ENCODE results near the gene MASP2.
"Not testable (repeated sequence)": the region's sequence is repeated elsewhere in the genome, so short reads cannot be mapped to it uniquely, and the experiment has no call there.

MASP2 gene

GRCh38 chr1:11039351-11040104 lies 7.5 kb downstream of the MASP2 start:
- in situ Hi-C loops (cut with MboI; ENCODE audit: low sequenced_read_pairs): loop anchor here (10.0 kb wide), 1 partner anchor 595 kb away; no protein-coding TSS in a partner anchor

- in situ Hi-C loops (cut with MboI; ENCODE audit: low sequenced_read_pairs): loop anchor here (10.0 kb wide), 1 partner anchor 597 kb away; no protein-coding TSS in a partner anchor
Measured at GRCh38 chr1:11037740-11038182, 9.3 kb downstream of the MASP2 start.

DNA sequence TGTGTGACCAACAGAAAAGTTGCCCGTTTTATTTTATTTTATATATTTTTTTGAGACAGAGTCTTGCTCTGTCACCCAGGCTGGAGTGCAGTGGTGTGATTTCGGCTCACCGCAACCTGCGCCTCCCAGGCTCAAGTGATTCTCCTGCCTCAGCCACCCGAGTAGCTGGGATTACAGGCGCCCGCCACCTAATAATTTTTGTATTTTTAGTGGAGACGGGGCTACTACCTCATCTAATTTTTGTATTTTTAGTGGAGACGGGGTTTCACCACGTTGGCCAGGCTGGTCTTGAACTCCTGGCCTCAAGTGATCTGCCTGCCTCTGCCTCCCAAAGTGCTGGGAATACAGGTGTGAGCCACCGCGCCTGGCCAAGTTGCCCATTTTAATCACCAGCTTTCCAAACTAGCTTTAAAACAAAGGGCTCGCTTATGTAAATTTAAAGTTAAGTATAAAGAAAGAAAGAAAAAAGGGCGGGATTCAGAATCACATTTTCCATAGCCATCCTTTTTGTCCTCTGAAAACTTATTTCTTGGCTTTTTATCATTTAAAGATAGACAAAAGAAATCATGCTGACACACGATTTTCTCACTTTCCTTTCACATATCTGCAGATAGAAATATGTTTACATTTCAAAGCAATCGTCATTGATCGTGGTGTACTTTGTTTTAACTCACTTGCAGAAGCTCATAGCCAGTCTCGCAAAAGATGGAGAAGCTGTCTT lies 9.9 kb downstream of the MASP2 start:
- in situ Hi-C loops (cut with MboI; ENCODE audit: low sequenced_read_pairs): loop anchor here (10.0 kb wide), 1 partner anchor 598 kb away; no protein-coding TSS in a partner anchor

GRCh38 chr1:11031624-11032262 lies 15.3 kb downstream of the MASP2 start:
- in situ Hi-C loops (cut with MboI; ENCODE audit: low sequenced_read_pairs): loop anchor here (10.0 kb wide), 1 partner anchor 603 kb away; no protein-coding TSS in a partner anchor

- in situ Hi-C loops (cut with MboI; ENCODE audit: low sequenced_read_pairs): loop anchor here (10.0 kb wide), 1 partner anchor 604 kb away; no protein-coding TSS in a partner anchor
Measured at GRCh38 chr1:11030865-11031264, 16.2 kb downstream of the MASP2 start.

GRCh38 chr1:11028018-11028417 lies 19.0 kb downstream of the MASP2 start:
- in situ Hi-C loops (cut with MboI; ENCODE audit: low sequenced_read_pairs): no loop called here

- in situ Hi-C loops (cut with MboI; ENCODE audit: low sequenced_read_pairs): no loop called here
Measured at GRCh38 chr1:11027316-11027715, 19.7 kb downstream of the MASP2 start.

DNA sequence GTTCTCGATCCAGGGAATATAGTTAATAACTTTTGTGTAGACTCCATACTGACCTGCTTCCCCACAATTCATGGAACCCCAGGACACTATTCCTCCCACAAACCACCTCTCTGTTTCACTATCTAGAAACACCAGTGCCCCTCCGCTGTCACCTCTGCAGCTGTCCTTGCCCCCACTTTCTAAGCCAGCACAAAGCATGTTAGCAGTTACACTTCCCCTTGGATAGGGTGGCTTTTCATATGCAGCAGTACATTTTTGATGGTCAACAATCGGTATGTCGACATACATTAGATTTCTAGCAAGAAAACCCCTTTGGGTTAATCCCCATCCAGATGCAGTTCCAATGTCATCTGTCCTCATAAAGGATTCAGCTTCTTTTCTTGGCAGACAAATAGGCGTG lies 20.1 kb downstream of the MASP2 start:
- in situ Hi-C loops (cut with MboI; ENCODE audit: low sequenced_read_pairs): no loop called here

GRCh38 chr1:11026052-11026451 lies 21.0 kb downstream of the MASP2 start:
- in situ Hi-C loops (cut with MboI; ENCODE audit: low sequenced_read_pairs): no loop called here

GRCh38 chr1:11025618-11026017 lies 21.4 kb downstream of the MASP2 start:
- in situ Hi-C loops (cut with MboI; ENCODE audit: low sequenced_read_pairs): no loop called here

DNA sequence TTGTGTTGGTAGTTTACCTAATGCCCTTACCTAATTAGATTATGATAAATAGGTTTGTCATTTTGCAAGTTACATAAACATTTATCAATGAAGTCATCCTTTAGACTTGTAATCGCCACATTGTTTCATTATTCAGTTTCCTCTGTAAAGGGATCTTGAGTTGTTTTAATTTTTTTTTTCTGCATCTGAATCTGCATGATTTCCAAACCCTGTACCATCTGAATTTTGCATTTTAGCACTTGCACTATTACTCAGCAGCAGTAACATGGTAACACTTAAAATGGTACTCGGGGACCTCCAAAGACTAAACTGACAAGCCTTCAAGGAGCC lies 22.2 kb downstream of the MASP2 start:
- in situ Hi-C loops (cut with MboI; ENCODE audit: low sequenced_read_pairs): no loop called here

DNA sequence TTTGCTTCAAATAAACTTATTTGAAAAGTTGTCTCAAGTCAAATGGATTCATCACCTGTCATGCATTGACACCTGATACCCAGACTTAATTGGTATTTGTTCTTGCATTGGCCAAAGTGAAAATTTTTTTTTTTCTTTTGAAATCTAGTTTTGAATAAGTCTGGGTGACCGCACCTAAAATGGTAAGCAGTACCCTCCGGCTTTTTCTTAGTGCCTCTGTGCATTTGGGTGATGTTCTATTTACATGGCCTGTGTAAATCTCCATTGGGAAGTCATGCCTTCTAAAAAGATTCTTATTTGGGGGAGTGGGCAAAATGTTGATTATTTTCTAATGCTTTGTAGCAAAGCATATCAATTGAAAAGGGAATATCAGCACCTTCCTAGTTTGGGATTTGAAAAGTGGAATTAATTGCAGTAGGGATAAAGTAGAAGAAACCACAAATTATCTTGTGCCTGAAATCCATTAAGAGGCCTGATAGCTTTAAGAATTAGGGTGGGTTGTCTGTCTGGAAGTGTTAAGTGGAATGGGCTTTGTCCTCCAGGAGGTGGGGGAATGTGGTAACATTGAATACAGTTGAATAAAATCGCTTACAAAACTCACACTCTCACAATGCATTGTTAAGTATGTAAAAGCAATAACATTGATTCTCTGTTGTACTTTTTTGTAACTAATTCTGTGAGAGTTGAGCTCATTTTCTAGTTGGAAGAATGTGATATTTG lies 22.7 kb downstream of the MASP2 start:
- in situ Hi-C loops (cut with MboI; ENCODE audit: low sequenced_read_pairs): no loop called here

- in situ Hi-C loops (cut with MboI; ENCODE audit: low sequenced_read_pairs): no loop called here
Measured at GRCh38 chr1:11023201-11023600, 23.8 kb downstream of the MASP2 start.

DNA sequence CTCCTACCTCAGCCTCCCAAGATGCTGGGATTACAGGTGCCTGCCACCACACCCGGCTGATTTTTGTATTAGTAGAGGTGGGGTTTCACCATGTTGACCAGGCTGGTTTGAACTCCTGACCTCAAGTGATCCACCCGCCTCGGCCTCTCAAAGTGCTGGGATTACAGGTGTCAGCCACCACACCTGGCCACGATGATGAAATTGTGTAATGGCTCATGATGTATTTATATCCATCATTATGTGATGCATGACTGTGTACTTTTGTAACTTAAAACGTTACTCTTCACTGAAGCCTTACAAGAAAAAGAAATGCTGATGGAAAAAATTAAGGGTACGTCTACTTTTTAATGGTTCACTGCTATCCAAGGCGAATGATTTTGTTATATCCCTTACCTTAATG lies 27.1 kb downstream of the MASP2 start:
- in situ Hi-C loops (cut with MboI; ENCODE audit: low sequenced_read_pairs): no loop called here

DNA sequence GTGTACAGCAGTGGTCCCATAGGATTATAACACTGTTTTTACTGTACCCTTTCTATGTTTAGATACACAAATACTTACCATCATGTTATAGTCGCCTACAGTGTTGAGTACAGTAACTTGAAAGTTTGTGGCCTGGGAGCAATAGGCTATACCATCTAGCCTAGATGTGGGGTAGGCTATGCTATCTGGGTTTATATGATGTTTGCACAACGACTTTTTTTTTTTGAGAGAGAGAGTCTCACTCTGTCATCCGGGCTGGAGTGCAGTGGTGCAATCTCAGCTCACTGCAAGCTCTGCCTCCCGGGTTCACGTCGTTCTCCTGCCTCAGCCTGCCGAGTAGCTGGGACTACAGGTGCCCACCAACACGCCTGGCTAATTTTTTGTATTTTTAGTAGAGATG lies 27.7 kb downstream of the MASP2 start:
- in situ Hi-C loops (cut with MboI; ENCODE audit: low sequenced_read_pairs): not testable (repeated sequence)

DNA sequence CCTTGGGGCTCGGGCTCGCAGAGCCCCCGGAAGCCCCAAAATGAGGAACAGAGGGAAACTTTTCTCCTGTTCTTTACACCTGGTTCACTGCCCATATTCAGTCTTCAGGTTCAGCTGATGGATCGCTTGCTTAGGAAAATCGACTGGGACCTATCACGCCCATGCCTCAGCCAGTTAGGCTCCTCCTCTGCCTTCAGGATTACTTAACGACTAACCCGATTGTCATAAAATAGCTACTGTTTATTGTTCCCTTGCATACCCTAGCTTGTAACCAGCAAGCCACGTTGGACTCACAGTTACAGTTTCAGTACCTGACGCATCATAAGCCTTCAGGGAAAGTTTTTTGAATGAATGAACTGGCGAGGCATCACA lies 33.9 kb downstream of the MASP2 start:
- in situ Hi-C loops (cut with MboI; ENCODE audit: low sequenced_read_pairs): no loop called here

DNA sequence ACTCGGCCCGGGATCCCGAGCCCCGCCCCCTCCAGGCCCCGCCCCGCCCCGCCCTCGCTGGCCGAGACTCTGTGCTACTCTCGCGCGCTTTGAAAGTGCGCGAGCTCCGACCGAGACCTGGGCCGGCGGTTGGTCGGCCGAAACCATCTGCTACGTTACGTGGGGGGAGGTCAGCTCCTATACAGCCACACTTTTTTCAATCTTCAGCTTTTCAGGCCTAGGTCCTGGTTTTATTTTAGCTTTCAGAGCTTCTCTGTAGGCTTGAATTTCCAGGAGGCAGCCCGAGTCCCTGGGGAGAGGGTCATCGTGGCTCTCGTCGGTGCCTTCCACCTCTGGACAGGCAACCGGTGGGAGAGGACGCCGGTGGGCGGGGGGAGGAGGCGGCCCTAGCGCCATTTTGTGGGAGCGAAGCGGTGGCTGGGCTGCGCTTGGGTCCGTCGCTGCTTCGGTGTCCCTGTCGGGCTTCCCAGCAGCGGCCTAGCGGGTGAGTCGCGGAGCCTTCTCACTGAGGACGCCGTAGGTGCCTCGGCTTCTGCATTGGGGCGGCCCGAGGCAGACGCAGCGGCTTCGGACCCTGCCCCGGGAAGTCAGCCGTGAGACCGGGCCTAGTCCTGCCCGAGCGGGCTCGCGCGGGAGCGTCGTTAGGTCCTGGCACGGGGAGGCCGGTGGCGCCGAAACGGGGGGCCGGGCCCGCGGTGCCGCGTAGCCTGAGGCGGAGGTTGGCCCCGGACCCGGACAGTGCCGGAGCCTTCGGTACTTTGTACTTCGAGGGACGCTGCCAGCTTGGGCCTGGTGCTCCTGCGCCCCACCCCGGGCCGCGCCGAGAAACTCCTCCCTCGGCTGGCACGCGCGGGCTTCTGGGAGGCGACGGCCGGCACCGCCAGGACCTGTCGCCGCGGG lies 34.5 kb downstream of the MASP2 start, which contains the start of gene TARDBP:
Gene TARDBP, plus strand, starts transcription at position 395 of the 900 bp plus-strand sequence. CDS start 1,074 bp downstream, outside the sequence.
- in situ Hi-C loops (cut with MboI; ENCODE audit: low sequenced_read_pairs): no loop called here

GRCh38 chr1:11000526-11000925 lies 46.5 kb downstream of the MASP2 start:
- in situ Hi-C loops (cut with MboI; ENCODE audit: low sequenced_read_pairs): no loop called here

GRCh38 chr1:10996100-10996499 lies 50.9 kb downstream of the MASP2 start:
- in situ Hi-C loops (cut with MboI; ENCODE audit: low sequenced_read_pairs): no loop called here

GRCh38 chr1:10992864-10993263 lies 54.2 kb downstream of the MASP2 start:
- in situ Hi-C loops (cut with MboI; ENCODE audit: low sequenced_read_pairs): no loop called here
